Measurements from ENCODE around the gene SLC9A9.

DNA sequence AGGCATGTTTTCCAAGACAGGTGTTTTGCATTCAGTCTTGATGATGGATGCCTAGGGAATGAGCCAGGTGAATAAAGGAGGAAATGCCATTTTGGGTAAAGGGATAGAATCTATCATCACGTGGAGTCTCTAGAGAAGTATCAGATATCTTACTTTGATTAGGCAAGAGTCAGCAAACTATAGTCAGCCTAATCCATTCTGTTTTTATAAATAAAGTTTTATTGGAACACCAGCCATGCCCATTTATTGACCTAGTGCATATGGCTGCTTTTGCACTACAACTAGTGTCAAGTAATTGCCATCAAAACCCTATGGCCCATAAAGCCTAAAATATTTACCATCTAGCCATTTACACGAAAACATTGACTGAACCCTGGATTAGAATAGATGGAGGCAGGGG lies 231.2 kb downstream of the SLC9A9 start:
- TF ChIP-seq, protein P1, sequence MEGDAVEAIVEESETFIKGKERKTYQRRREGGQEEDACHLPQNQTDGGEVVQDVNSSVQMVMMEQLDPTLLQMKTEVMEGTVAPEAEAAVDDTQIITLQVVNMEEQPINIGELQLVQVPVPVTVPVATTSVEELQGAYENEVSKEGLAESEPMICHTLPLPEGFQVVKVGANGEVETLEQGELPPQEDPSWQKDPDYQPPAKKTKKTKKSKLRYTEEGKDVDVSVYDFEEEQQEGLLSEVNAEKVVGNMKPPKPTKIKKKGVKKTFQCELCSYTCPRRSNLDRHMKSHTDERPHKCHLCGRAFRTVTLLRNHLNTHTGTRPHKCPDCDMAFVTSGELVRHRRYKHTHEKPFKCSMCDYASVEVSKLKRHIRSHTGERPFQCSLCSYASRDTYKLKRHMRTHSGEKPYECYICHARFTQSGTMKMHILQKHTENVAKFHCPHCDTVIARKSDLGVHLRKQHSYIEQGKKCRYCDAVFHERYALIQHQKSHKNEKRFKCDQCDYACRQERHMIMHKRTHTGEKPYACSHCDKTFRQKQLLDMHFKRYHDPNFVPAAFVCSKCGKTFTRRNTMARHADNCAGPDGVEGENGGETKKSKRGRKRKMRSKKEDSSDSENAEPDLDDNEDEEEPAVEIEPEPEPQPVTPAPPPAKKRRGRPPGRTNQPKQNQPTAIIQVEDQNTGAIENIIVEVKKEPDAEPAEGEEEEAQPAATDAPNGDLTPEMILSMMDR (IDR thresholded peaks at IDR 0.05; ENCODE audit: control extremely low read depth in 1 of 3, insufficient read depth in 1 of 3, low read depth in 1 of 3, low read length in 3 of 3): no peak
- no peak for TF ChIP-seq TEAD4 (IDR thresholded peaks at IDR 0.05; ENCODE audit: low read depth, low read length)
- no peak for TF ChIP-seq EP300 (IDR thresholded peaks at IDR 0.05; ENCODE audit: borderline replicate concordance in 1 of 2, low read depth in 2 of 2, low read length in 2 of 2)
- TF ChIP-seq TAF1 (IDR thresholded peaks at IDR 0.05; ENCODE audit: low read depth, low read length): no peak
